ENCODE data around the gene DGKB.

DNA sequence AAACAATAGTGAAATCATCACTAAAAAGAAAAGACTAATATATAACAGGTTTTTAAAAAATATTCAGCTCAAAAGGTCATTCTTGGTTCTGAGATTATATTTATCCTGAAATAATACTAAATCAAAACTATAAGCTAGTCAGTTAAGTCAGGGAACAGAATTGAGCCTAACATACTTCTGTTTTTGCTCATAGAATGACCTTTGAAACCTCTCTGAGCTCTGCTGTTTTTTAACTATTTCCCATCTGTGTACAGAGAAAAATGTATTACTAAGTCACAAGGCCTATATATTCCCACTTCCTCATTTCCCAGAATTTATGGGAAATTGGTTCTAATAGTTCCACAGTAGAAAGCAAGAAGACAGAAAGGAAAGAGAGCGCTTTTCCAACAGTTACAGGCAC, 566.3 kb downstream of the DGKB start:
- TF ChIP-seq, protein P1, sequence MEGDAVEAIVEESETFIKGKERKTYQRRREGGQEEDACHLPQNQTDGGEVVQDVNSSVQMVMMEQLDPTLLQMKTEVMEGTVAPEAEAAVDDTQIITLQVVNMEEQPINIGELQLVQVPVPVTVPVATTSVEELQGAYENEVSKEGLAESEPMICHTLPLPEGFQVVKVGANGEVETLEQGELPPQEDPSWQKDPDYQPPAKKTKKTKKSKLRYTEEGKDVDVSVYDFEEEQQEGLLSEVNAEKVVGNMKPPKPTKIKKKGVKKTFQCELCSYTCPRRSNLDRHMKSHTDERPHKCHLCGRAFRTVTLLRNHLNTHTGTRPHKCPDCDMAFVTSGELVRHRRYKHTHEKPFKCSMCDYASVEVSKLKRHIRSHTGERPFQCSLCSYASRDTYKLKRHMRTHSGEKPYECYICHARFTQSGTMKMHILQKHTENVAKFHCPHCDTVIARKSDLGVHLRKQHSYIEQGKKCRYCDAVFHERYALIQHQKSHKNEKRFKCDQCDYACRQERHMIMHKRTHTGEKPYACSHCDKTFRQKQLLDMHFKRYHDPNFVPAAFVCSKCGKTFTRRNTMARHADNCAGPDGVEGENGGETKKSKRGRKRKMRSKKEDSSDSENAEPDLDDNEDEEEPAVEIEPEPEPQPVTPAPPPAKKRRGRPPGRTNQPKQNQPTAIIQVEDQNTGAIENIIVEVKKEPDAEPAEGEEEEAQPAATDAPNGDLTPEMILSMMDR (IDR thresholded peaks at IDR 0.05; ENCODE audit: insufficient read depth, low read length): no peak
- TF ChIP-seq GABPA (IDR thresholded peaks at IDR 0.05; ENCODE audit: low read depth) (no peak), POLR2AphosphoS5 (IDR thresholded peaks at IDR 0.05; ENCODE audit: low read depth) (no peak)
